ENCODE results near the gene AKAP13.

AKAP13 gene

DNA sequence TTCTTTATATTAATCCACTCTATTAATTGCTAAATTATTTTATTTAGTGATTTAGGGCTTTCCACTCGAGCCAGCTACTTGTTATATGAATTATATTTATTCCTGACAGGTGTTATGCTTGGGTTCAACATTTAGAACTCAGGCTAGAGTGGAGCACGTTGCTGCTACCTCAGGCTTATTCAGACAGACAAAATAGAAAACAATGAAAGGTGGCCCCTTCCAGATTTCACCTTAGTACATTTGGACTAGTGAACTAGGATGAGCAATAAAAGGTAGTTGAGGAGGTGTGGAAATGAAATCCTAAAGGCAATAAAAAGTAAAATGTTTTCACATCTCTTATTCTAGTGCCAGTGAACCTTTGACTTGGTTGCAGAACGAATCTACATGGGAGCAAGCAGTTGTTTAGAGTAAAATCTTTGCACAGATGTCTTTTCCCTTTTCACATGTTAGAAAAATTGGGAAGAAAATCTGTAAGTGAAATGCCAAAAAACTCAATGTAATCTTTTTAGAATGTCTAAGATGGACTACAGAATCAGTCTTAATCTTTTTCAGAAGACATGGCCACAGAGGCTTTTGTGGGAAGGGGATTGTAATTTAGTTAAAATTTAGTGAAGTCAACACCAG, 63.8 kb downstream of the AKAP13 start:
- DNase-seq (ENCODE audit: low read depth, low spot score), result no peak
- Histone ChIP-seq H3K4me3 (ENCODE audit: low read length) (no peak overlapping the region), H3K27ac (ENCODE audit: low read length) (no peak overlapping the region), H3K9me3 (ENCODE audit: control insufficient read depth, insufficient read depth, low read length) (no peaks in the 10 kb centered on the region), H3K36me3 (ENCODE audit: control insufficient read depth, insufficient read depth, low read length) (no peaks in the 10 kb centered on the region), H3K27me3 (ENCODE audit: control insufficient read depth, insufficient read depth, low read length) (no peaks in the 10 kb centered on the region), H3K4me1 (ENCODE audit: control insufficient read depth, insufficient read depth, low read length) (no peaks in the 10 kb centered on the region)
- no CpG with 5 or more reads among the region's 3 CpGs for WGBS (ENCODE audit: insufficient coverage, insufficient read length)

GRCh38 chr15:85445361-85445760, 65.0 kb downstream of the AKAP13 start:
- H3K27me3 ChIP-seq (ENCODE audit: control insufficient read depth, insufficient read depth, low read length), result no peaks in the 10 kb centered on the region
- no CpG with 5 or more reads among the region's 1 CpG for WGBS (ENCODE audit: insufficient coverage, insufficient read length)
- no peak overlapping the region for H3K27ac ChIP-seq (ENCODE audit: low read length)
- no peak overlapping the region for H3K4me3 ChIP-seq (ENCODE audit: low read length)
- no peak for DNase-seq (ENCODE audit: low read depth, low spot score)
- H3K36me3 ChIP-seq (ENCODE audit: control insufficient read depth, insufficient read depth, low read length), result no peaks in the 10 kb centered on the region
- no peaks in the 10 kb centered on the region for H3K4me1 ChIP-seq (ENCODE audit: control insufficient read depth, insufficient read depth, low read length)
- H3K9me3 ChIP-seq (ENCODE audit: control insufficient read depth, insufficient read depth, low read length), result no peaks in the 10 kb centered on the region

- Histone ChIP-seq H3K27ac (ENCODE audit: low read length) (no peak overlapping the region), H3K36me3 (ENCODE audit: control insufficient read depth, insufficient read depth, low read length) (no peaks in the 10 kb centered on the region), H3K9me3 (ENCODE audit: control insufficient read depth, insufficient read depth, low read length) (no peaks in the 10 kb centered on the region; the same call in 1 of the 2 replicates), H3K4me1 (ENCODE audit: control insufficient read depth, insufficient read depth, low read length) (peaks cover 2% of the 10 kb centered on the region; the same call in 1 of the 2 replicates), H3K27me3 (ENCODE audit: control insufficient read depth, insufficient read depth, low read length) (no peaks in the 10 kb centered on the region), H3K4me3 (ENCODE audit: low read length) (no peak overlapping the region)
- DNase-seq (ENCODE audit: low read depth, low spot score), result no peak
- WGBS (ENCODE audit: insufficient coverage, insufficient read length), result no CpG with 5 or more reads among the region's 3 CpGs
Observed at GRCh38 chr15:85451099-85451700, 70.8 kb downstream of the AKAP13 start.

DNA sequence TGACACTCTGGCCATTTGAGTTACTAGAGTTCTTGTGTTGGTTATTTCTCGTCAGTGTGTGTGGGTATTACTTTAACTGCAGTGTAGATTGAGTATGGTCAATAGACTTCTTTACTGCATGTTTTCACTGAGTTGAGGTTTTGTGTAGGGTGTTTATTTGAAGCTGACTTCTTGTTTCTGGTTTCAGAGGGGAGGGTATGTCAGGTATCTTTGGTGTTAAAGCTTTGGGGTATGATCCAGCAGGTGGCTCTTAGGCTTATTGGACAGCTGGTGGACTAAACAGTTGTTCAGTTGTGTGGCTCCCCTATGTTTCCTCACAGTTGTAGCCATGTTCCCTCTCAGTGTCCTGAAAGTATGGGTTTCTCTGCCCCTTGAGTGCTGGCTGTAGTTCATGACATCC, 72.0 kb downstream of the AKAP13 start:
- Histone ChIP-seq H3K27ac (ENCODE audit: low read length) (no peak overlapping the region), H3K27me3 (ENCODE audit: control insufficient read depth, insufficient read depth, low read length) (no peaks in the 10 kb centered on the region), H3K9me3 (ENCODE audit: control insufficient read depth, insufficient read depth, low read length) (no peaks in the 10 kb centered on the region; the same call in 1 of the 2 replicates), H3K36me3 (ENCODE audit: control insufficient read depth, insufficient read depth, low read length) (no peaks in the 10 kb centered on the region), H3K4me1 (ENCODE audit: control insufficient read depth, insufficient read depth, low read length) (peaks cover 2% of the 10 kb centered on the region; the same call in 1 of the 2 replicates), H3K4me3 (ENCODE audit: low read length) (no peak overlapping the region)
- no peak for DNase-seq (ENCODE audit: low read depth, low spot score)
- WGBS (ENCODE audit: insufficient coverage, insufficient read length), result no CpG with 5 or more reads among the region's 1 CpG

DNA sequence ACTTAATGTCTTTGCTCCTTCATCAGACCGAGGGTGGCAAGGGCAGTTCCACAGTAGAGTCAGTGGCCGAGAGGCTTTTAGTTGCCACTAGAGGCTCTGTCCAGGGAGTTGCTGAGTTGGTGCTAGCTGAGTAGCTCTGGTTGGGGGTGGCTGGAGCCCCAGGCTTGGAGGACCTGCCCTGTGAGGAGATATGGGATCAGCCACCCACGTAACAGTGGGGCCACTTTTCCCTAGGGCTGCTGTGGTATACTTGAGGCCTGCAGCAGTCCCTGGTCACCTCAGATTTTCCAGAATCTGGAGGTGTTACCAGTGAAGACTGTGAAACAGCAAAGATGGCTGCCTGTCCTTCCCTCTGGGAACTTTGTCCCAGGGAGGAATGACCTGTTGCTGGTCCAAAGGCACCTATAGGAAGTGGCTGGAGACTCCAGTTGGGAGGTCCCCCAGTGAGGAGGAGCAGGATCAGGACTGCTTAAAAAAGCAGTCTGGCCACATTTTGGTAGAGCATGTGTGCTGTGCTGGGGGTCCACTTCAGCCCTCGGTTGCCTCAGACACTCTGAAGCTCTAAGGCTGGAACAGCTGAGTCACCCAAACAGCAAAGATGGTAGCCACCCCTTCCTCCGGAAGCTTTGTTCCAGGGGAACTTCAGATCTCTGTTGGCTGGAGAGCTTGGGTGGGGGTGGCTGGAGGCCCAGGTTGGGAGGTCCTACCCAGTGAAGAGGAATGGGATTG, 72.9 kb downstream of the AKAP13 start:
- Histone ChIP-seq H3K4me1 (ENCODE audit: control insufficient read depth, insufficient read depth, low read length) (peaks cover 2% of the 10 kb centered on the region; the same call in 1 of the 2 replicates), H3K9me3 (ENCODE audit: control insufficient read depth, insufficient read depth, low read length) (no peaks in the 10 kb centered on the region; the same call in 1 of the 2 replicates), H3K27ac (ENCODE audit: low read length) (no peak overlapping the region), H3K27me3 (ENCODE audit: control insufficient read depth, insufficient read depth, low read length) (no peaks in the 10 kb centered on the region), H3K4me3 (ENCODE audit: low read length) (no peak overlapping the region), H3K36me3 (ENCODE audit: control insufficient read depth, insufficient read depth, low read length) (no peaks in the 10 kb centered on the region)
- no peak for DNase-seq (ENCODE audit: low read depth, low spot score)
- no CpG with 5 or more reads among the region's 5 CpGs for WGBS (ENCODE audit: insufficient coverage, insufficient read length)

GRCh38 chr15:85454403-85454802, 74.0 kb downstream of the AKAP13 start:
- H3K4me1 ChIP-seq (ENCODE audit: control insufficient read depth, insufficient read depth, low read length), result peaks cover 2% of the 10 kb centered on the region; the same call in 1 of the 2 replicates
- WGBS (ENCODE audit: insufficient coverage, insufficient read length), result no CpG with 5 or more reads among the region's 7 CpGs

GRCh38 chr15:85455891-85456290, 75.5 kb downstream of the AKAP13 start:
- Histone ChIP-seq H3K27me3 (ENCODE audit: control insufficient read depth, insufficient read depth, low read length) (no peaks in the 10 kb centered on the region), H3K9me3 (ENCODE audit: control insufficient read depth, insufficient read depth, low read length) (no peaks in the 10 kb centered on the region), H3K4me1 (ENCODE audit: control insufficient read depth, insufficient read depth, low read length) (peaks cover 3% of the 10 kb centered on the region; the same call in 1 of the 2 replicates), H3K27ac (ENCODE audit: low read length) (no peak overlapping the region), H3K36me3 (ENCODE audit: control insufficient read depth, insufficient read depth, low read length) (no peaks in the 10 kb centered on the region), H3K4me3 (ENCODE audit: low read length) (no peak overlapping the region)
- no peak for DNase-seq (ENCODE audit: low read depth, low spot score)

More at GRCh38 chr15:85454403-85454802, 74.0 kb downstream of the AKAP13 start:
- no peaks in the 10 kb centered on the region; the same call in 1 of the 2 replicates for H3K9me3 ChIP-seq (ENCODE audit: control insufficient read depth, insufficient read depth, low read length)
- no peak for DNase-seq (ENCODE audit: low read depth, low spot score)
- no peak overlapping the region for H3K27ac ChIP-seq (ENCODE audit: low read length)
- H3K4me3 ChIP-seq (ENCODE audit: low read length), result no peak overlapping the region
- no peaks in the 10 kb centered on the region for H3K36me3 ChIP-seq (ENCODE audit: control insufficient read depth, insufficient read depth, low read length)
- H3K27me3 ChIP-seq (ENCODE audit: control insufficient read depth, insufficient read depth, low read length), result no peaks in the 10 kb centered on the region

GRCh38 chr15:85456798-85457197, 76.4 kb downstream of the AKAP13 start:
- peaks cover 3% of the 10 kb centered on the region for H3K4me1 ChIP-seq (ENCODE audit: control insufficient read depth, insufficient read depth, low read length)
- no peak overlapping the region for H3K4me3 ChIP-seq (ENCODE audit: low read length)
- no peaks in the 10 kb centered on the region for H3K36me3 ChIP-seq (ENCODE audit: control insufficient read depth, insufficient read depth, low read length)
- no CpG with 5 or more reads among the region's 3 CpGs for WGBS (ENCODE audit: insufficient coverage, insufficient read length)
- H3K9me3 ChIP-seq (ENCODE audit: control insufficient read depth, insufficient read depth, low read length), result no peaks in the 10 kb centered on the region
- H3K27me3 ChIP-seq (ENCODE audit: control insufficient read depth, insufficient read depth, low read length), result no peaks in the 10 kb centered on the region
- DNase-seq (ENCODE audit: low read depth, low spot score), result no peak
- H3K27ac ChIP-seq (ENCODE audit: low read length), result no peak overlapping the region

GRCh38 chr15:85457392-85457968, 77.1 kb downstream of the AKAP13 start:
- H3K9me3 ChIP-seq (ENCODE audit: control insufficient read depth, insufficient read depth, low read length), result no peaks in the 10 kb centered on the region
- H3K4me1 ChIP-seq (ENCODE audit: control insufficient read depth, insufficient read depth, low read length), result peaks cover 3% of the 10 kb centered on the region
- H3K4me3 ChIP-seq (ENCODE audit: low read length), result no peak overlapping the region
- no peak overlapping the region for H3K27ac ChIP-seq (ENCODE audit: low read length)
- WGBS (ENCODE audit: insufficient coverage, insufficient read length), result no CpG with 5 or more reads among the region's 8 CpGs
- no peak for DNase-seq (ENCODE audit: low read depth, low spot score)
- no peaks in the 10 kb centered on the region for H3K36me3 ChIP-seq (ENCODE audit: control insufficient read depth, insufficient read depth, low read length)
- no peaks in the 10 kb centered on the region for H3K27me3 ChIP-seq (ENCODE audit: control insufficient read depth, insufficient read depth, low read length)

DNA sequence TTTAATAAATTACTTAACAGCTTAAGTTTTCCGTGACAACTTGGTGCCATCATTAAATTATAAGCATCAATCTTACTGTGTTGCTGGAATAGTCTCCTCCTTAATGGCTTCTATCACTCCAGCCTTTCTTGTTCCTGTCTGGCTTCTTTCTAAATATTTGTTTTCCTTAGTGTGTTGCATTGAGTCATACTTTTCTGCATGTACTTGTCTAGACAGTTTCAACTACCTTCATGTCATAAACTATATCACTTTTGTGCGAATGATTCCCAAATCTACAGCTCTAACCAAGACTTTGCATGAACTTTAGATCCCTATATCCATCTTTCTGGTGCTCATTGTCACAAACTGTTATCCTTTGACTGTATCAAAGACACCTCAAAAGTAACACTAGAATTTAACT, 78.4 kb downstream of the AKAP13 start:
- peaks cover 3% of the 10 kb centered on the region for H3K4me1 ChIP-seq (ENCODE audit: control insufficient read depth, insufficient read depth, low read length)
- no peaks in the 10 kb centered on the region for H3K9me3 ChIP-seq (ENCODE audit: control insufficient read depth, insufficient read depth, low read length)
- whole genome bisulfite sequencing (ENCODE audit: insufficient coverage, insufficient read length), result no CpG with 5 or more reads among the region's 2 CpGs
- no peaks in the 10 kb centered on the region for H3K27me3 ChIP-seq (ENCODE audit: control insufficient read depth, insufficient read depth, low read length)
- no peak overlapping the region for H3K4me3 ChIP-seq (ENCODE audit: low read length)
- no peaks in the 10 kb centered on the region for H3K36me3 ChIP-seq (ENCODE audit: control insufficient read depth, insufficient read depth, low read length)
- no peak for DNase-seq (ENCODE audit: low read depth, low spot score)
- no peak overlapping the region for H3K27ac ChIP-seq (ENCODE audit: low read length)

Data from iPS DF 6.9 (cell line).